Calu3 (cell line): ENCODE data around the gene PPP1R13L. TPM values are rescaled to one million over a fixed set of nuclear protein-coding genes. Genes with fewer than 3 reads are reported as not detected.

ENCODE experiments used
- BruUV-seq: library from RNA; stranded (reverse); fragments of 400-500 nt; replicated peaks from 2 replicates; lab custom pipeline; 2021; lab: Mats Ljungman, UMichigan
- CTCF ChIA-PET: fragments of 300-600 bp; sonication (Branson Sonifier 250); formaldehyde crosslinking; loops from one replicate; lab custom pipeline; 2022; ENCODE audit warnings: antibody characterized with exemption; lab: Charles Lee
- DNase-seq: peaks from one replicate; pipeline ENCODE4 v3.0.0; 2022
- H3K27ac Mint-ChIP-seq: one replicate; pipeline ENCODE4 v1.8.0; 2022; ENCODE audit warnings: mixed read lengths; ENCODE audit not compliant: unreplicated experiment
- H3K27me3 Mint-ChIP-seq: one replicate; pipeline ENCODE4 v1.8.0; 2022; ENCODE audit warnings: mixed read lengths; ENCODE audit not compliant: unreplicated experiment
- H3K36me3 Mint-ChIP-seq: one replicate; pipeline ENCODE4 v1.8.0; 2022; ENCODE audit warnings: mild to moderate bottlenecking, moderate library complexity, mixed read lengths; ENCODE audit not compliant: insufficient read depth, unreplicated experiment
- H3K4me1 Mint-ChIP-seq: one replicate; pipeline ENCODE4 v1.8.0; 2022; ENCODE audit warnings: mild to moderate bottlenecking, low read depth, mixed read lengths; ENCODE audit not compliant: unreplicated experiment
- H3K4me3 Mint-ChIP-seq: one replicate; pipeline ENCODE4 v1.8.0; 2022; ENCODE audit warnings: mild to moderate bottlenecking, low read depth, moderate library complexity, mixed read lengths; ENCODE audit not compliant: unreplicated experiment
- H3K9me3 Mint-ChIP-seq: one replicate; pipeline ENCODE4 v1.8.0; 2022; ENCODE audit warnings: low read depth, mixed read lengths; ENCODE audit not compliant: unreplicated experiment
- intact Hi-C: fragments of 100-400 bp; cut with micrococcal nuclease; formaldehyde crosslinking; loops from one replicate; pipeline ENCODE4 v1.10.0; 2022; ENCODE audit not compliant: unreplicated experiment
- total RNA-seq: library from RNA; stranded (reverse); gene quantifications from 2 replicates; pipeline ENCODE4 v1.2.3, GENCODE V29; 2022
- TF ChIP-seq, protein P1 (sequence below): fragments of 200-600 bp; IDR thresholded peaks from one replicate; pipeline ENCODE4 v1.8.0; 2022; ENCODE audit warnings: antibody characterized with exemption; ENCODE audit not compliant: unreplicated experiment

PPP1R13L gene
- total RNA-seq, 1 experiment from 2014 or later, result 135 TPM

DNA sequence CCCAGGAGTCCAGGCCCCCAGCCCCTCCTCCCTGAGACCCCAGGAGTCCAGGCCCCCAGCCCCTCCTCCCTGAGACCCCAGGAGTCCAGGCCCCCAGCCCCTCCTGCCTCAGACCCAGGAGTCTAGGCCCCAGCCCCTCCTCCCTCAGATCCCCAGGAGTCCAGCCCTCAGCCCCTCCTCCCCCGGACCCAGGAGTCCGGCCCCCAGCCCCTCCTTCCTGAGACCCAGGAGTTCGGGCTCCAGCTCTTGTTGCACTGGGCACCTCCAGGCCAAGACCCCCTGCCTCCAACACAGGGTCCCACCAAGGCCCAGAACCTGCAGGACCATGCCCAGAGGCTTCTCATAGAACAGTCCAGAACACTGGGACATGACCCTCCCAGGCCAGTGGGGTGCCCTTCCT, 15.0 kb upstream of the PPP1R13L start:
- no peak for DNase-seq
- TF ChIP-seq, protein P1, sequence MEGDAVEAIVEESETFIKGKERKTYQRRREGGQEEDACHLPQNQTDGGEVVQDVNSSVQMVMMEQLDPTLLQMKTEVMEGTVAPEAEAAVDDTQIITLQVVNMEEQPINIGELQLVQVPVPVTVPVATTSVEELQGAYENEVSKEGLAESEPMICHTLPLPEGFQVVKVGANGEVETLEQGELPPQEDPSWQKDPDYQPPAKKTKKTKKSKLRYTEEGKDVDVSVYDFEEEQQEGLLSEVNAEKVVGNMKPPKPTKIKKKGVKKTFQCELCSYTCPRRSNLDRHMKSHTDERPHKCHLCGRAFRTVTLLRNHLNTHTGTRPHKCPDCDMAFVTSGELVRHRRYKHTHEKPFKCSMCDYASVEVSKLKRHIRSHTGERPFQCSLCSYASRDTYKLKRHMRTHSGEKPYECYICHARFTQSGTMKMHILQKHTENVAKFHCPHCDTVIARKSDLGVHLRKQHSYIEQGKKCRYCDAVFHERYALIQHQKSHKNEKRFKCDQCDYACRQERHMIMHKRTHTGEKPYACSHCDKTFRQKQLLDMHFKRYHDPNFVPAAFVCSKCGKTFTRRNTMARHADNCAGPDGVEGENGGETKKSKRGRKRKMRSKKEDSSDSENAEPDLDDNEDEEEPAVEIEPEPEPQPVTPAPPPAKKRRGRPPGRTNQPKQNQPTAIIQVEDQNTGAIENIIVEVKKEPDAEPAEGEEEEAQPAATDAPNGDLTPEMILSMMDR, result no peak
- Mint-ChIP-seq H3K4me3 (no peak overlapping the region), H3K36me3 (peaks cover 45% of the 10 kb centered on the region), H3K27ac (no peak overlapping the region), H3K9me3 (no peaks in the 10 kb centered on the region), H3K27me3 (no peaks in the 10 kb centered on the region), H3K4me1 (peaks cover 24% of the 10 kb centered on the region)
- intact Hi-C loops, result no loop called here
- CTCF ChIA-PET, result interaction anchor here (0.5 to 0.6 kb wide), 2 partner anchors 16 to 883 kb away, joined by 3 to 4 read pairs; no protein-coding TSS in a partner anchor
- BruUV-seq, result no TSS peak

DNA sequence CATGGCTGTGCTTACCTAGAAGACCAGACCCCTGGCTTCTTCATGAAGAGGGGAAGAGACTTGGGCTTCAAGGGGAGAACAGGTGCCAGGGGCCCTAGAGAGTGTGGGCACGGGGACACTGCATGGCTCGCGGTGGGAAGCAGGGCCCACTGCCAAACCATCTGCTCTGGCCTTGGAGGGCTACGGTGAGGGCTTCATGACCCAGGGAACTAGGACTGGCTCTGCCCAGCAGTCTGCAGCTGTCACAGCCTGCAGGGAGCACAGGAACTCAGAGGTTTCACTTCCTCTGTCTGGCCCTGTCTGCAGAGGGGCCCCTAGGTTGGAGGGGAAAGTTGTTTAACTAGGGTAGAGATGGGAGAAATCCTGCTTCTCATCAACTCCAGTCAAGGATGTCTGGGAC, 14.5 kb upstream of the PPP1R13L start:
- DNase-seq, result no peak
- Mint-ChIP-seq H3K27ac (no peak overlapping the region), H3K9me3 (no peaks in the 10 kb centered on the region), H3K36me3 (peaks cover 47% of the 10 kb centered on the region), H3K27me3 (no peaks in the 10 kb centered on the region), H3K4me1 (peaks cover 23% of the 10 kb centered on the region), H3K4me3 (no peak overlapping the region)
- TF ChIP-seq, protein P1, result no peak
- CTCF ChIA-PET, result no interaction called here
- no TSS peak for BruUV-seq
- intact Hi-C loops, result no loop called here

GRCh38 chr19:45418802-45419201, 13.9 kb upstream of the PPP1R13L start:
- no TSS peak for BruUV-seq
- no peak overlapping the region for H3K4me3 Mint-ChIP-seq
- H3K36me3 Mint-ChIP-seq, result peaks cover 47% of the 10 kb centered on the region
- no peaks in the 10 kb centered on the region for H3K9me3 Mint-ChIP-seq
- DNase-seq, result no peak
- no peak overlapping the region for H3K27ac Mint-ChIP-seq
- no peaks in the 10 kb centered on the region for H3K27me3 Mint-ChIP-seq
- CTCF ChIA-PET, result no interaction called here
- intact Hi-C loops, result no loop called here
- TF ChIP-seq, protein P1, result no peak
- H3K4me1 Mint-ChIP-seq, result peaks cover 17% of the 10 kb centered on the region

- Mint-ChIP-seq H3K9me3 (no peaks in the 10 kb centered on the region), H3K4me3 (no peak overlapping the region), H3K36me3 (peaks cover 46% of the 10 kb centered on the region), H3K27me3 (no peaks in the 10 kb centered on the region), H3K4me1 (peaks cover under 1% of the 10 kb centered on the region), H3K27ac (no peak overlapping the region)
- intact Hi-C loops, result no loop called here
- CTCF ChIA-PET, result interaction anchor here (1.0 kb wide), 1 partner anchor 61 kb away, joined by 3 read pairs; no protein-coding TSS in a partner anchor
- BruUV-seq, result no TSS peak
- TF ChIP-seq, protein P1, result no peak
- no peak for DNase-seq
These were observed 12.3 kb upstream of the PPP1R13L start for GRCh38 chr19:45417151-45417550.
